Transverse colon (tissue), 4 donors: Measurements from ENCODE around the gene VAX1.

Experiments used
- EP300 ChIP-seq: sonication (generic); formaldehyde crosslinking; IDR thresholded peaks from one replicate; pipeline ENCODE4 v1.6.1; 2017; ENCODE audit warnings: antibody characterized with exemption, low read depth
- POLR2A ChIP-seq: fragments of 450-650 bp; IDR thresholded peaks from one replicate; pipeline ENCODE4 v1.6.1; 2016; ENCODE audit warnings: antibody characterized with exemption, mild to moderate bottlenecking, moderate library complexity
- POLR2AphosphoS5 ChIP-seq, 3 donors: sonication (generic); formaldehyde crosslinking; IDR thresholded peaks; one replicate each; pipeline ENCODE4 v1.6.1; 2016; ENCODE audit warnings: antibody characterized with exemption in 3 of 3
- TF ChIP-seq, protein P1 (sequence below), 5 experiments: fragments of 200-600 bp in 3 of 5; fragments of 450-650 bp in 2 of 5; sonication (generic) in 3 of 5; IDR thresholded peaks; 1 replicate in 2 of 5; 2 replicates in 3 of 5; pipeline ENCODE4 v1.5.1; 2016 to 2017; ENCODE audit warnings: antibody characterized with exemption in 5 of 5, inconsistent platforms in 3 of 5, mild to moderate bottlenecking in 2 of 5, moderate library complexity in 1 of 5

DNA sequence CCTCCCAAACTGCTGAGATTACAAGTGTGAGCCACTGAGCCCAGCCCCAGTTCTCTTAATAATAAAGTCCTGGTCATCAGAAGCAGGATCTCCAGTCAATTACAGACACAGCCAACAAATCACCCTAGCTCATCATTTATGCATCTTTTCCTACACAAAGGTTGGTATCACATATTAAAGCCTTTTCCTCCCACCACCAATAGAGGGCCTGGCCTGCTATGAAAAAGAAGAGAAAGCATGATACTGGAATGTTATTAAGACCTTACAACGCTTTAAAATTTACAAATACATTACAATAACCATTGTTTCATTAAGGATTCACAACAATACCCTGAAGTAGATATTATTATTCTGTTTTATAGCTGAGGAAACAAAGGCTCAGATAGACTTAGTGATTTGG is 25.9 kb downstream of the VAX1 start:
- TF ChIP-seq EP300 (no peak), POLR2A (no peak), POLR2AphosphoS5 (IDR thresholded peaks at IDR 0.05) (no peak)
- TF ChIP-seq, protein P1, sequence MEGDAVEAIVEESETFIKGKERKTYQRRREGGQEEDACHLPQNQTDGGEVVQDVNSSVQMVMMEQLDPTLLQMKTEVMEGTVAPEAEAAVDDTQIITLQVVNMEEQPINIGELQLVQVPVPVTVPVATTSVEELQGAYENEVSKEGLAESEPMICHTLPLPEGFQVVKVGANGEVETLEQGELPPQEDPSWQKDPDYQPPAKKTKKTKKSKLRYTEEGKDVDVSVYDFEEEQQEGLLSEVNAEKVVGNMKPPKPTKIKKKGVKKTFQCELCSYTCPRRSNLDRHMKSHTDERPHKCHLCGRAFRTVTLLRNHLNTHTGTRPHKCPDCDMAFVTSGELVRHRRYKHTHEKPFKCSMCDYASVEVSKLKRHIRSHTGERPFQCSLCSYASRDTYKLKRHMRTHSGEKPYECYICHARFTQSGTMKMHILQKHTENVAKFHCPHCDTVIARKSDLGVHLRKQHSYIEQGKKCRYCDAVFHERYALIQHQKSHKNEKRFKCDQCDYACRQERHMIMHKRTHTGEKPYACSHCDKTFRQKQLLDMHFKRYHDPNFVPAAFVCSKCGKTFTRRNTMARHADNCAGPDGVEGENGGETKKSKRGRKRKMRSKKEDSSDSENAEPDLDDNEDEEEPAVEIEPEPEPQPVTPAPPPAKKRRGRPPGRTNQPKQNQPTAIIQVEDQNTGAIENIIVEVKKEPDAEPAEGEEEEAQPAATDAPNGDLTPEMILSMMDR (IDR thresholded peaks at IDR 0.05): peak in 2 of 5 experiments; percentile 7 to 14
